HCT116 (cell line): ENCODE results near the gene COL12A1. TPM values are rescaled to one million over a fixed set of nuclear protein-coding genes. Genes with fewer than 3 reads are reported as not detected.

Experiments used
- ATAC-seq: fragments of 200-7000 bp; cut with Tn5 transposase; 2 replicates; pipeline ENCODE4 v1.9.1; 2020; ENCODE audit warnings: mild to moderate bottlenecking, moderate library complexity
- BruUV-seq: library from RNA; stranded (reverse); fragments of 400-500 nt; replicated peaks from 2 replicates; lab custom pipeline; 2021; lab: Mats Ljungman, UMichigan
- CTCF ChIA-PET: fragments of 300-600 bp; sonication (Branson Sonifier 250); formaldehyde crosslinking; loops from one replicate; lab custom pipeline; 2021; ENCODE audit warnings: antibody characterized with exemption; lab: Charles Lee
- POLR2A ChIA-PET: fragments of 300-600, 350-600 bp; sonication (Branson Sonifier 250); formaldehyde crosslinking; loops from one replicate; lab custom pipeline; 2021; ENCODE audit warnings: antibody characterized with exemption; lab: Charles Lee
- RAD21 ChIA-PET, 2 experiments: fragments of 300-600 bp; sonication (Branson Sonifier 250); formaldehyde crosslinking; loops; one replicate each; lab custom pipeline; 2023; ENCODE audit warnings: low total read pairs in 2 of 2; ENCODE audit not compliant: uncharacterized antibody in 2 of 2, unreplicated experiment in 2 of 2, low non-redundant PET in 1 of 2; lab: Charles Lee
- DNase-seq: peaks from one replicate; pipeline ENCODE4 v3.0.0-alpha.2; 2010; ENCODE audit warnings: low read depth, low spot score
- H2AFZ ChIP-seq: fragments of 200-600 bp; shearing (Covaris generic), sonication (generic); 2 replicates; pipeline ENCODE4 v1.6.1; 2017; ENCODE audit warnings: low read depth, mixed run types, mixed read lengths, antibody characterized with exemption, low read length; ENCODE audit not compliant: poor library complexity, severe bottlenecking
- H3K27ac ChIP-seq: 2 replicates; pipeline ENCODE4 v1.5.1; 2012; ENCODE audit warnings: low read depth, low read length
- H3K27me3 ChIP-seq: fragments of 200-600 bp; sonication (generic); 2 replicates; pipeline ENCODE4 v1.6.1; 2016; ENCODE audit warnings: mixed run types, low read length, mixed read lengths; ENCODE audit not compliant: insufficient read depth
- H3K36me3 ChIP-seq, 2 experiments: fragments of 200-500 bp in 1 of 2; fragments of 200-600 bp in 1 of 2; sonication (Bioruptor generic) in 1 of 2; sonication (generic) in 1 of 2; 2 replicates each; pipeline versions ENCODE4 v1.5.1 to v1.6.1; 2014 to 2016; ENCODE audit warnings: low read length in 2 of 2, inconsistent platforms in 1 of 2, mixed read lengths in 1 of 2, mixed run types in 1 of 2; ENCODE audit not compliant: insufficient read depth in 2 of 2, control insufficient read depth in 1 of 2
- H3K4me1 ChIP-seq, 2 experiments: fragments of 200-600 bp in 1 of 2; sonication (generic) in 1 of 2; 2 replicates each; pipeline versions ENCODE4 v1.5.1 to v1.6.1; 2012 to 2017; ENCODE audit warnings: low read length in 2 of 2, inconsistent platforms in 1 of 2, mild to moderate bottlenecking in 1 of 2, mixed read lengths in 1 of 2, mixed run types in 1 of 2, moderate library complexity in 1 of 2; ENCODE audit not compliant: insufficient read depth in 2 of 2, control insufficient read depth in 1 of 2
- H3K4me2 ChIP-seq: fragments of 200-600 bp; sonication (generic); 2 replicates; pipeline ENCODE4 v1.6.1; 2017; ENCODE audit warnings: mixed run types, low read length, mixed read lengths
- H3K4me3 ChIP-seq, 2 experiments: fragments of 200-600 bp in 1 of 2; sonication (generic) in 1 of 2; replicated peaks in 1 of 2; 2 replicates each; pipeline ENCODE4 v1.5.1; 2011 to 2016; ENCODE audit warnings: low read length in 2 of 2, control low read depth in 1 of 2, low read depth in 1 of 2, mild to moderate bottlenecking in 1 of 2, mixed read lengths in 1 of 2, mixed run types in 1 of 2
- H3K79me2 ChIP-seq: fragments of 200-600 bp; sonication (generic); 2 replicates; pipeline ENCODE4 v1.6.1; 2017; ENCODE audit warnings: mild to moderate bottlenecking, mixed run types, low read length, moderate library complexity, mixed read lengths; ENCODE audit not compliant: insufficient read depth
- H3K9ac ChIP-seq: fragments of 200-600 bp; sonication (generic); 2 replicates; pipeline ENCODE4 v1.6.1; 2016; ENCODE audit warnings: low read length, mixed read lengths
- H3K9me2 ChIP-seq: fragments of 200-600 bp; sonication (generic), shearing (Covaris generic); 2 replicates; pipeline ENCODE4 v1.6.1; 2017; ENCODE audit warnings: mixed run types, mild to moderate bottlenecking, moderate library complexity; ENCODE audit not compliant: insufficient read depth
- H3K9me3 ChIP-seq, 2 experiments: fragments of 200-500 bp in 1 of 2; fragments of 200-600 bp in 1 of 2; sonication (Bioruptor generic) in 1 of 2; sonication (generic) in 1 of 2; 2 replicates each; pipeline ENCODE4 v1.6.1; 2014 to 2017; ENCODE audit warnings: low read length in 2 of 2, mixed read lengths in 2 of 2, inconsistent platforms in 1 of 2, low read depth in 1 of 2, mild to moderate bottlenecking in 1 of 2, mixed run types in 1 of 2, moderate library complexity in 1 of 2; ENCODE audit not compliant: control insufficient read depth in 1 of 2, insufficient read depth in 1 of 2
- H4K20me1 ChIP-seq: fragments of 200-600 bp; sonication (generic), shearing (Covaris generic); 2 replicates; pipeline ENCODE4 v1.6.1; 2017; ENCODE audit warnings: mixed run types, mild to moderate bottlenecking, moderate library complexity; ENCODE audit not compliant: insufficient read depth
- CEBPB ChIP-seq: IDR thresholded peaks from 2 replicates; pipeline ENCODE4 v1.6.1; 2012; ENCODE audit warnings: low read depth
- EGR1 ChIP-seq: IDR thresholded peaks from 2 replicates; pipeline ENCODE4 v1.6.1; 2012; ENCODE audit warnings: low read depth
- ELF1 ChIP-seq: IDR thresholded peaks from 2 replicates; pipeline ENCODE4 v1.6.1; 2012; ENCODE audit warnings: low read depth, borderline replicate concordance
- RAD21 ChIP-seq: IDR thresholded peaks from 2 replicates; pipeline ENCODE4 v1.6.1; 2012; ENCODE audit warnings: low read depth, mild to moderate bottlenecking
- intact Hi-C: fragments of 100-400 bp; cut with micrococcal nuclease; formaldehyde crosslinking; loops from 2 replicates; pipeline ENCODE4 v1.10.0; 2022
- total RNA-seq: library from RNA; stranded (reverse); gene quantifications from one replicate; pipeline ENCODE4 v1.2.1, GENCODE V29; 2021; ENCODE audit not compliant: unreplicated experiment
- TF ChIP-seq, protein P1 (sequence below), 3 experiments: fragments of 200-600 bp in 1 of 3; sonication (generic) in 1 of 3; IDR thresholded peaks in 2 of 3; conservative IDR thresholded peaks in 1 of 3; 2 replicates each; pipeline ENCODE4 v1.5.1; 2012 to 2017; ENCODE audit warnings: low read depth in 2 of 3, low read length in 2 of 3, antibody characterized with exemption in 1 of 3, borderline replicate concordance in 1 of 3, control low read depth in 1 of 3, mild to moderate bottlenecking in 1 of 3, mixed read lengths in 1 of 3, mixed run types in 1 of 3, moderate library complexity in 1 of 3; ENCODE audit not compliant: insufficient read depth in 1 of 3

Gene COL12A1
- total RNA-seq, 1 experiment from 2014 or later = 23.5 TPM

DNA sequence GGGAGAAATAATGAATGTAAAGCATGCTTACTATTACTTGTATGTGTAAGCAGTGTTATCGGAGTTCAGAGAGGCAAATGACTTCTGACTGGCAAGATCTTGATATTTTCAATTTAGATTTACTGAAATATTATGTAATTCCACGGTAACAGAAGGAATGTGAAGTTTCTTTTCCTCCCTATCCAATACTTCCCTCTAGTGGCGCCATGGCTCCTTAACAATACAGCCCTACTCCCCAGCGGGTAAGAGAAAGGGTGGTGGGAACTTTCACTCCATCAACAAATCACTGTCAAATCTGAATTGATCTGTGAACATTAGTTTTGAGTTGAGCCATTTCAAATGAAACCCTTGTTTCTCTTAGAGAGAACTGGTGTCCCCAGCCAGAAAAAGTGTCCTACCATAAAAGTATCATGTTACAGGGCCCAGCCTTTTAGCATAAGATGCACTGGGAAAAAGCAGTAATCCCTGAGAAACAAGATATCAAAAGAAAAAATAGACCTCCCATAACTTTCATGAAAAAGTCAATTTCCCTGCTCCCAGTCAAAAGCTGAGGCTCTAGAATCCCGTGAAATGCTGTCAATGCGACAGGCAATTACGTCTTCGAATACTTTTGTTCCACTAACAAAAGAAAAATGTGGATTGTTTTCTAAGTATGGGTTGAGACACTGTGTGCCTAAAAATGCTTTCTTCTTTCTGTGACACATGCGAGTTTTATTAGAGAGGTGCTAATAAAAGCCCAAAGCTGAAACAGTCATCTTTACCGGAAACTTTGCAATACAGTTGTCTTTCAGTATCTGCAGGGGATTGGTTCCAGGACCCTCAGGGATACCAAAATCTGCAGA lies 24.9 kb upstream of the COL12A1 start:
- RAD21 ChIA-PET = no interaction called here
- peak; percentile 91 for ATAC-seq
- no peak overlapping the region for H2AFZ ChIP-seq
- no peaks in the 10 kb centered on the region for H4K20me1 ChIP-seq
- BruUV-seq = no TSS peak
- H3K36me3 ChIP-seq = no peaks in the 10 kb centered on the region
- H3K4me2 ChIP-seq = peak overlapping the region; percentile 34
- H3K9me3 ChIP-seq = no peaks in the 10 kb centered on the region
- no peak overlapping the region for H3K9ac ChIP-seq
- no peaks in the 10 kb centered on the region for H3K79me2 ChIP-seq
- H3K27me3 ChIP-seq = no peaks in the 10 kb centered on the region
- H3K4me3 ChIP-seq = no peak overlapping the region
- POLR2A ChIA-PET = no interaction called here
- H3K27ac ChIP-seq = no peak overlapping the region
- H3K9me2 ChIP-seq = no peaks in the 10 kb centered on the region
- peaks cover 4 to 14% of the 10 kb centered on the region in 2 experiments; a peak in 2 of 4 replicates for H3K4me1 ChIP-seq
- CTCF ChIA-PET = interaction anchor here (1.0 to 1.3 kb wide), 3 partner anchors 20 to 1492 kb away, joined by 3 to 5 read pairs (median 4); no protein-coding TSS in a partner anchor
- TF ChIP-seq ELF1 (no peak), RAD21 (peak; percentile 82), EGR1 (no peak), CEBPB (peak; percentile 45; the same call in 1 of the 2 replicates)
- TF ChIP-seq, protein P1, sequence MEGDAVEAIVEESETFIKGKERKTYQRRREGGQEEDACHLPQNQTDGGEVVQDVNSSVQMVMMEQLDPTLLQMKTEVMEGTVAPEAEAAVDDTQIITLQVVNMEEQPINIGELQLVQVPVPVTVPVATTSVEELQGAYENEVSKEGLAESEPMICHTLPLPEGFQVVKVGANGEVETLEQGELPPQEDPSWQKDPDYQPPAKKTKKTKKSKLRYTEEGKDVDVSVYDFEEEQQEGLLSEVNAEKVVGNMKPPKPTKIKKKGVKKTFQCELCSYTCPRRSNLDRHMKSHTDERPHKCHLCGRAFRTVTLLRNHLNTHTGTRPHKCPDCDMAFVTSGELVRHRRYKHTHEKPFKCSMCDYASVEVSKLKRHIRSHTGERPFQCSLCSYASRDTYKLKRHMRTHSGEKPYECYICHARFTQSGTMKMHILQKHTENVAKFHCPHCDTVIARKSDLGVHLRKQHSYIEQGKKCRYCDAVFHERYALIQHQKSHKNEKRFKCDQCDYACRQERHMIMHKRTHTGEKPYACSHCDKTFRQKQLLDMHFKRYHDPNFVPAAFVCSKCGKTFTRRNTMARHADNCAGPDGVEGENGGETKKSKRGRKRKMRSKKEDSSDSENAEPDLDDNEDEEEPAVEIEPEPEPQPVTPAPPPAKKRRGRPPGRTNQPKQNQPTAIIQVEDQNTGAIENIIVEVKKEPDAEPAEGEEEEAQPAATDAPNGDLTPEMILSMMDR (IDR thresholded peaks at IDR 0.05 in 2 of 3, conservative IDR thresholded peaks at IDR 0.05 in 1 of 3; ENCODE audit: borderline replicate concordance in 1 of 3, insufficient read depth in 1 of 3, low read depth in 2 of 3, low read length in 2 of 3) = peak; percentile 62 to 82 (median 81); a peak in 5 of 6 replicates
- DNase-seq = peak; percentile 44
- intact Hi-C loops = no loop called here
